Measurements from ENCODE around the gene COL11A1.
"Not testable (repeated sequence)": the region's sequence is repeated elsewhere in the genome, so short reads cannot be mapped to it uniquely, and the experiment has no call there.

Gene COL11A1

DNA sequence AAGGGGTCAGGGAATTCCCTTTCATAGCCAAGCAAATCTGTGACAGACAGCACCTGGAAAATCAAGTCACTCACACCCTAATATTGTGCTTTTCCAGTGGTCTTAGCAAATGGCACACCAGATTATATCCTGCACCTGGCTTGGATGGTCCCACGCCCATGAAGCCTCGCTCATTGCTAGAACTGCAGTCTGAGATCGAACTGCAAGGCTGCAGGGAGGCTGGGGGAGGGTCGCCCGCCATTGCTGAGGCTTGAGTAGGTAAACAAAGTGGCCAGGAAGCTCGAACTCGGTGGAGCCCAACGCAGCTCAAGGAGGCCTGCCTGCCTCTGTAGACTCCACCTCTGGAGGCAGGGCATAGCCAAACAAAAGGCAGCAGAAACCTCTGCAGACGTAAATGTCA is 281.6 kb downstream of the COL11A1 start:
- not testable (repeated sequence) for DNase-seq

Data from CD4-positive, alpha-beta T cell treated with Interleukin-17A for 1 hour (primary cell).